IMR-90 (cell line): ENCODE results near the gene PRSS37. TPM values are rescaled to one million over a fixed set of nuclear protein-coding genes. Genes with fewer than 3 reads are reported as not detected.

ENCODE experiments used
- ATAC-seq: fragments of 200-7000 bp; cut with Tn5 transposase; 2 replicates; pipeline ENCODE4 v1.9.1; 2020; ENCODE audit warnings: low read depth, mild to moderate bottlenecking, moderate library complexity
- BruUV-seq: library from RNA; stranded (reverse); fragments of 400-500 nt; replicated peaks from 2 replicates; lab custom pipeline; 2021; lab: Mats Ljungman, UMichigan
- CTCF ChIA-PET: fragments of 300-600 bp; formaldehyde crosslinking; extraction: SDS; loops from one replicate; lab custom pipeline; 2021; ENCODE audit warnings: antibody characterized with exemption; lab: Yijun Ruan, JAX
- POLR2A ChIA-PET: fragments of 300-600 bp; sonication (Branson Sonifier 250); formaldehyde crosslinking; loops from one replicate; lab custom pipeline; 2022; ENCODE audit warnings: antibody characterized with exemption; ENCODE audit not compliant: unreplicated experiment; lab: Charles Lee
- DNase-seq: peaks from one replicate; pipeline ENCODE4 v3.0.0; 2013
- H2AFZ ChIP-seq: replicated peaks from 2 replicates; pipeline ENCODE3; 2013; ENCODE audit warnings: low read length, mild to moderate bottlenecking; ENCODE audit not compliant: poor library complexity
- H2AK5ac ChIP-seq: 2 replicates; pipeline ENCODE4 v1.6.1; 2013; ENCODE audit warnings: low read depth, low read length, inconsistent platforms
- H2AK9ac ChIP-seq: replicated peaks from 2 replicates; pipeline ENCODE3; 2013; ENCODE audit warnings: mild to moderate bottlenecking, low read depth, low read length, moderate library complexity; ENCODE audit not compliant: poor library complexity
- H2BK120ac ChIP-seq: 2 replicates; pipeline ENCODE4 v1.6.1; 2013; ENCODE audit warnings: low read depth, low read length, inconsistent platforms
- H2BK15ac ChIP-seq: 3 replicates; pipeline ENCODE4 v1.6.1; 2013; ENCODE audit warnings: low read depth, low read length, inconsistent platforms
- H2BK20ac ChIP-seq: 2 replicates; pipeline ENCODE4 v1.6.1; 2013; ENCODE audit warnings: low read depth, mild to moderate bottlenecking, inconsistent platforms, low read length, moderate library complexity
- H2BK5ac ChIP-seq: 2 replicates; pipeline ENCODE4 v1.6.1; 2013; ENCODE audit warnings: mild to moderate bottlenecking, low read depth, low read length, inconsistent platforms; ENCODE audit not compliant: poor library complexity, severe bottlenecking
- H3K14ac ChIP-seq: replicated peaks from 2 replicates; pipeline ENCODE4 v1.6.1; 2013; ENCODE audit warnings: low read depth, low read length, inconsistent platforms
- H3K18ac ChIP-seq: 2 replicates; pipeline ENCODE4 v1.6.1; 2013; ENCODE audit warnings: low read depth, low read length, control low read depth
- H3K23ac ChIP-seq: 2 replicates; pipeline ENCODE4 v1.6.1; 2013; ENCODE audit warnings: low read depth, low read length, inconsistent platforms
- H3K27ac ChIP-seq: 2 replicates; pipeline ENCODE4 v1.5.1; 2013; ENCODE audit warnings: mild to moderate bottlenecking, control low read depth, low read length; ENCODE audit not compliant: insufficient read depth
- H3K27me3 ChIP-seq: 2 replicates; pipeline ENCODE4 v1.6.1; 2013; ENCODE audit warnings: low read length; ENCODE audit not compliant: control insufficient read depth, insufficient read depth
- H3K36me3 ChIP-seq: 2 replicates; pipeline ENCODE4 v1.6.1; 2013; ENCODE audit warnings: low read length, mixed read lengths; ENCODE audit not compliant: control insufficient read depth, insufficient read depth
- H3K4ac ChIP-seq: 2 replicates; pipeline ENCODE4 v1.6.1; 2013; ENCODE audit warnings: low read depth, low read length, inconsistent platforms
- H3K4me1 ChIP-seq: 2 replicates; pipeline ENCODE4 v1.6.1; 2013; ENCODE audit warnings: low read length, mixed read lengths; ENCODE audit not compliant: control insufficient read depth, insufficient read depth
- H3K4me2 ChIP-seq: 2 replicates; pipeline ENCODE4 v1.6.1; 2013; ENCODE audit warnings: low read depth, mild to moderate bottlenecking, control low read depth, low read length, moderate library complexity
- H3K4me3 ChIP-seq: 2 replicates; pipeline ENCODE4 v1.5.1; 2013; ENCODE audit warnings: low read depth, mild to moderate bottlenecking, control low read depth, low read length, moderate library complexity; ENCODE audit not compliant: insufficient read depth
- H3K56ac ChIP-seq: 2 replicates; pipeline ENCODE4 v1.6.1; 2013; ENCODE audit warnings: low read length, inconsistent platforms; ENCODE audit not compliant: insufficient read depth; ENCODE audit errors: extremely low read depth
- H3K79me1 ChIP-seq, 2 experiments: 2 replicates each; pipeline ENCODE4 v1.6.1; 2013; ENCODE audit warnings: low read length in 2 of 2, inconsistent platforms in 1 of 2, low read depth in 1 of 2
- H3K9ac ChIP-seq: 2 replicates; pipeline ENCODE4 v1.6.1; 2013; ENCODE audit warnings: low read depth, low read length, control low read depth
- H3K9me1 ChIP-seq: 2 replicates; pipeline ENCODE4 v1.6.1; 2013; ENCODE audit warnings: low read length, inconsistent platforms; ENCODE audit not compliant: insufficient read depth
- H3K9me3 ChIP-seq: 2 replicates; pipeline ENCODE4 v1.6.1; 2013; ENCODE audit warnings: low read length; ENCODE audit not compliant: control insufficient read depth, insufficient read depth
- H4K20me1 ChIP-seq: 2 replicates; pipeline ENCODE4 v1.6.1; 2013; ENCODE audit warnings: low read length, inconsistent platforms; ENCODE audit not compliant: insufficient read depth
- H4K5ac ChIP-seq: 2 replicates; pipeline ENCODE4 v1.6.1; 2013; ENCODE audit warnings: mild to moderate bottlenecking, low read depth, low read length, control low read depth
- H4K8ac ChIP-seq, 2 experiments: 2 replicates each; pipeline ENCODE4 v1.6.1; 2013; ENCODE audit warnings: low read depth in 2 of 2, low read length in 2 of 2, control low read depth in 1 of 2, inconsistent platforms in 1 of 2
- H4K91ac ChIP-seq: 2 replicates; pipeline ENCODE4 v1.6.1; 2013; ENCODE audit warnings: low read depth, low read length, inconsistent platforms; ENCODE audit not compliant: insufficient read depth
- BHLHE40 ChIP-seq: fragments of 150-350 bp; IDR thresholded peaks from 2 replicates; pipeline ENCODE4 v1.6.1; 2016; ENCODE audit warnings: mild to moderate bottlenecking, low read depth, low read length
- CEBPB ChIP-seq: IDR thresholded peaks from 2 replicates; pipeline ENCODE4 v1.6.1; 2012; ENCODE audit warnings: low read depth, low read length, improper control_type of control experiment
- CHD1 ChIP-seq: IDR thresholded peaks from 2 replicates; pipeline ENCODE4 v1.6.1; 2012; ENCODE audit warnings: low read depth, low read length, improper control_type of control experiment
- FOS ChIP-seq: fragments of 150-350 bp; IDR thresholded peaks from 2 replicates; pipeline ENCODE4 v1.6.1; 2016; ENCODE audit warnings: low read depth, low read length
- MAFK ChIP-seq: IDR thresholded peaks from 2 replicates; pipeline ENCODE4 v1.6.1; 2012; ENCODE audit warnings: low read depth, low read length, improper control_type of control experiment
- MAZ ChIP-seq: IDR thresholded peaks from 2 replicates; pipeline ENCODE4 v1.6.1; 2012; ENCODE audit warnings: low read depth, mild to moderate bottlenecking, low read length, improper control_type of control experiment, moderate library complexity, borderline replicate concordance
- MXI1 ChIP-seq: IDR thresholded peaks from 2 replicates; pipeline ENCODE4 v1.6.1; 2012; ENCODE audit warnings: low read depth, mild to moderate bottlenecking, low read length, moderate library complexity, borderline replicate concordance
- NFE2L2 ChIP-seq: fragments of 150-350 bp; IDR thresholded peaks from 2 replicates; pipeline ENCODE4 v1.6.1; 2016; ENCODE audit warnings: low read depth, mild to moderate bottlenecking, low read length
- POLR2A ChIP-seq: IDR thresholded peaks from 2 replicates; pipeline ENCODE4 v1.6.1; 2012; ENCODE audit warnings: mild to moderate bottlenecking, low read depth, low read length
- RAD21 ChIP-seq: IDR thresholded peaks from 2 replicates; pipeline ENCODE4 v1.6.1; 2012; ENCODE audit warnings: low read length, improper control_type of control experiment
- RCOR1 ChIP-seq: IDR thresholded peaks from 2 replicates; pipeline ENCODE4 v1.6.1; 2012; ENCODE audit warnings: mild to moderate bottlenecking, low read length, improper control_type of control experiment; ENCODE audit not compliant: insufficient replicate concordance
- RFX5 ChIP-seq: IDR thresholded peaks from 2 replicates; pipeline ENCODE4 v1.8.0; 2012; ENCODE audit warnings: low read depth, mild to moderate bottlenecking, low read length, moderate library complexity
- SMC3 ChIP-seq: fragments of 150-350 bp; IDR thresholded peaks from 2 replicates; pipeline ENCODE4 v1.6.1; 2016; ENCODE audit warnings: low read depth, mild to moderate bottlenecking, antibody characterized with exemption, low read length, moderate library complexity
- WGBS, 2 experiments: methylation state at CpG; one replicate each; pipeline versions ENCODE4 v1.1.5 to v1.1.7; 2013; ENCODE audit warnings: missing lambda C conversion rate in 2 of 2; ENCODE audit not compliant: insufficient read length in 1 of 2; ENCODE audit errors: extremely low coverage in 2 of 2; 5-methylcytosine and 5-hydroxymethylcytosine counted together
- dilution Hi-C: fragments of 300-500 bp; cut with HindIII; formaldehyde crosslinking; loops from one replicate; pipeline ENCODE4 v1.14.3; 2018; ENCODE audit warnings: low sequenced_read_pairs; ENCODE audit not compliant: unreplicated experiment
- in situ Hi-C: fragments of 300-500 bp; cut with MboI; formaldehyde crosslinking; loops from 3 replicates; pipeline ENCODE4 v1.14.3; 2019; ENCODE audit warnings: low sequenced_read_pairs, inconsistent platforms, mixed read lengths
- intact Hi-C: fragments of 100-400 bp; cut with micrococcal nuclease; formaldehyde crosslinking; loops from 2 replicates; pipeline ENCODE4 v1.10.0; 2022
- polyA plus RNA-seq, 3 experiments: library from polyadenylated mRNA; depleted of rRNA; stranded (reverse); fragments of >200 nt; gene quantifications; 2 replicates each; pipeline ENCODE4 v1.2.3, GENCODE V29; 2012; ENCODE audit warnings: low replicate concordance in 1 of 3
- total RNA-seq: library from RNA; depleted of rRNA; stranded (reverse); fragments of >200 nt; gene quantifications from 2 replicates; pipeline ENCODE4 v1.2.3, GENCODE V29; 2012
- TF ChIP-seq, protein P1 (sequence below): fragments of 150-350 bp; IDR thresholded peaks from 2 replicates; pipeline ENCODE4 v1.6.1; 2016; ENCODE audit warnings: low read depth, mild to moderate bottlenecking, low read length, moderate library complexity, borderline replicate concordance
- TF ChIP-seq, protein P2 (sequence below): fragments of 150-350 bp; IDR thresholded peaks from 2 replicates; pipeline ENCODE4 v1.6.1; 2017; ENCODE audit warnings: mild to moderate bottlenecking, antibody characterized with exemption, low read length, low read depth
- TF ChIP-seq, protein P3 (sequence below): conservative IDR thresholded peaks from 2 replicates; pipeline ENCODE4 v1.5.1; 2012; ENCODE audit warnings: mild to moderate bottlenecking, low read depth, low read length, improper control_type of control experiment

PRSS37 gene
- total and polyA plus RNA-seq, 2 of the 4 experiments (the other 2 are of a cell fraction) = not detected

DNA sequence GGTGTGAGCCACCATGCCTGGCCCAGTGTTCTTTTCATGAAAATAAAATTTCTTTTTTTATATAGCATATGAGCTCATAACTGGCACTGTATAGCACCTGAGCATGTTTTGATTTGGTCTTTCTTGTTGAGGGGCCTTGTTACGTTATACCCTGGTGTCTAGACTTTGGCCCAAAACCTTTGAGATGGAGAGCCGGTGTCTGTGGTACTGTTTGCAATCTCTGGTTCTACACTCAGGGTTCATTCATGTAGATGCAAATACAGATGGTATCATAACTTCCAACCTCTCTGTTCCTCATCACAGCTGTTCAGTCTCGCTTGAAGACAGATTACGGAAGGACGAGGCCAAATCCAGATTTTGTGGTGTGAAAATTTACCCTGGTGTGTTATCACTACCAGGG, 51.4 kb downstream of the PRSS37 start, which contains the start of gene TAS2R5:
TSS of gene TAS2R5 (plus strand) at position 301 of the 400 bp plus-strand sequence. CDS start 145 bp downstream, outside the sequence.
- no peak within 1 kb of the TSS for H3K18ac ChIP-seq
- H2BK5ac ChIP-seq = no peak within 1 kb of the TSS
- H4K5ac ChIP-seq = no peak within 1 kb of the TSS
- POLR2A ChIA-PET = no interaction called here
- no peak within 1 kb of the TSS for H3K14ac ChIP-seq
- no peak within 1 kb of the TSS for H2BK20ac ChIP-seq
- CTCF ChIA-PET = interaction anchor here (1.1 kb wide), 1 partner anchor 11 kb away, joined by 3 read pairs; no protein-coding TSS in a partner anchor
- H4K91ac ChIP-seq = no peak within 1 kb of the TSS
- no peak within 1 kb of the TSS for H2AK5ac ChIP-seq
- H3K27me3 ChIP-seq = no peaks in the 10 kb centered on the region
- H3K56ac ChIP-seq = no peak within 1 kb of the TSS
- TF ChIP-seq MAZ (no peak), NFE2L2 (no peak), FOS (no peak), RAD21 (no peak), CHD1 (no peak), RCOR1 (no peak), RFX5 (no peak), BHLHE40 (no peak), MAFK (no peak), CEBPB (no peak), POLR2A (no peak), SMC3 (no peak), MXI1 (no peak)
- TF ChIP-seq, protein P1, sequence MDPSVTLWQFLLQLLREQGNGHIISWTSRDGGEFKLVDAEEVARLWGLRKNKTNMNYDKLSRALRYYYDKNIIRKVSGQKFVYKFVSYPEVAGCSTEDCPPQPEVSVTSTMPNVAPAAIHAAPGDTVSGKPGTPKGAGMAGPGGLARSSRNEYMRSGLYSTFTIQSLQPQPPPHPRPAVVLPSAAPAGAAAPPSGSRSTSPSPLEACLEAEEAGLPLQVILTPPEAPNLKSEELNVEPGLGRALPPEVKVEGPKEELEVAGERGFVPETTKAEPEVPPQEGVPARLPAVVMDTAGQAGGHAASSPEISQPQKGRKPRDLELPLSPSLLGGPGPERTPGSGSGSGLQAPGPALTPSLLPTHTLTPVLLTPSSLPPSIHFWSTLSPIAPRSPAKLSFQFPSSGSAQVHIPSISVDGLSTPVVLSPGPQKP = no peak
- TF ChIP-seq, protein P2, sequence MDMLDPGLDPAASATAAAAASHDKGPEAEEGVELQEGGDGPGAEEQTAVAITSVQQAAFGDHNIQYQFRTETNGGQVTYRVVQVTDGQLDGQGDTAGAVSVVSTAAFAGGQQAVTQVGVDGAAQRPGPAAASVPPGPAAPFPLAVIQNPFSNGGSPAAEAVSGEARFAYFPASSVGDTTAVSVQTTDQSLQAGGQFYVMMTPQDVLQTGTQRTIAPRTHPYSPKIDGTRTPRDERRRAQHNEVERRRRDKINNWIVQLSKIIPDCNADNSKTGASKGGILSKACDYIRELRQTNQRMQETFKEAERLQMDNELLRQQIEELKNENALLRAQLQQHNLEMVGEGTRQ = no peak
- TF ChIP-seq, protein P3, sequence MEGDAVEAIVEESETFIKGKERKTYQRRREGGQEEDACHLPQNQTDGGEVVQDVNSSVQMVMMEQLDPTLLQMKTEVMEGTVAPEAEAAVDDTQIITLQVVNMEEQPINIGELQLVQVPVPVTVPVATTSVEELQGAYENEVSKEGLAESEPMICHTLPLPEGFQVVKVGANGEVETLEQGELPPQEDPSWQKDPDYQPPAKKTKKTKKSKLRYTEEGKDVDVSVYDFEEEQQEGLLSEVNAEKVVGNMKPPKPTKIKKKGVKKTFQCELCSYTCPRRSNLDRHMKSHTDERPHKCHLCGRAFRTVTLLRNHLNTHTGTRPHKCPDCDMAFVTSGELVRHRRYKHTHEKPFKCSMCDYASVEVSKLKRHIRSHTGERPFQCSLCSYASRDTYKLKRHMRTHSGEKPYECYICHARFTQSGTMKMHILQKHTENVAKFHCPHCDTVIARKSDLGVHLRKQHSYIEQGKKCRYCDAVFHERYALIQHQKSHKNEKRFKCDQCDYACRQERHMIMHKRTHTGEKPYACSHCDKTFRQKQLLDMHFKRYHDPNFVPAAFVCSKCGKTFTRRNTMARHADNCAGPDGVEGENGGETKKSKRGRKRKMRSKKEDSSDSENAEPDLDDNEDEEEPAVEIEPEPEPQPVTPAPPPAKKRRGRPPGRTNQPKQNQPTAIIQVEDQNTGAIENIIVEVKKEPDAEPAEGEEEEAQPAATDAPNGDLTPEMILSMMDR = no peak
- in situ Hi-C loops = no loop called here
- H3K27ac ChIP-seq = no peak within 1 kb of the TSS
- no peak within 1 kb of the TSS for H3K23ac ChIP-seq
- H2BK120ac ChIP-seq = no peak within 1 kb of the TSS
- no peaks in the 10 kb centered on the region for H4K20me1 ChIP-seq
- no peak within 1 kb of the TSS for H2AFZ ChIP-seq
- no TSS peak for BruUV-seq
- H3K4me3 ChIP-seq = no peak within 1 kb of the TSS
- H3K4me2 ChIP-seq = no peak within 1 kb of the TSS
- no peaks in the 10 kb centered on the region for H3K9me1 ChIP-seq
- no peak for DNase-seq
- dilution Hi-C loops = no loop called here
- no peaks in the 10 kb centered on the region for H3K79me1 ChIP-seq
- no peak for ATAC-seq
- H3K4ac ChIP-seq = no peak within 1 kb of the TSS
- H3K36me3 ChIP-seq = no peaks in the 10 kb centered on the region
- intact Hi-C loops = no loop called here
- no peak within 1 kb of the TSS for H2BK15ac ChIP-seq
- H3K9ac ChIP-seq = no peak within 1 kb of the TSS
- no peak within 1 kb of the TSS for H4K8ac ChIP-seq
- no CpG with 5 or more reads among the region's 5 CpGs for WGBS, 2 experiments
- no peak within 1 kb of the TSS for H2AK9ac ChIP-seq
- no peaks in the 10 kb centered on the region for H3K4me1 ChIP-seq
- no peaks in the 10 kb centered on the region for H3K9me3 ChIP-seq
